Kidney epithelial cell (primary cell): ENCODE data around the gene KIF5C. TPM values are rescaled to one million over a fixed set of nuclear protein-coding genes. Genes with fewer than 3 reads are reported as not detected.
"Not testable (repeated sequence)": the region's sequence is repeated elsewhere in the genome, so short reads cannot be mapped to it uniquely, and the experiment has no call there.

Experiments
- DNase-seq: peaks from one replicate; pipeline ENCODE4 v3.0.0-alpha.2; 2010; ENCODE audit warnings: low read depth
- H3K27me3 ChIP-seq: 2 replicates; pipeline ENCODE4 v1.6.0; 2011; ENCODE audit warnings: low read length; ENCODE audit not compliant: control insufficient read depth, insufficient read depth
- H3K36me3 ChIP-seq: 2 replicates; pipeline ENCODE4 v1.5.1; 2011; ENCODE audit warnings: low read length; ENCODE audit not compliant: control insufficient read depth, insufficient read depth
- H3K4me3 ChIP-seq: 2 replicates; pipeline ENCODE4 v1.5.1; 2011; ENCODE audit warnings: low read depth, mild to moderate bottlenecking, control low read depth, low read length
- total RNA-seq: library from RNA; depleted of rRNA; stranded (reverse); fragments of >200 nt; gene quantifications from 2 replicates; pipeline ENCODE4 v1.2.3, GENCODE V29; 2015
- TF ChIP-seq, protein P1 (sequence below): IDR thresholded peaks from 2 replicates; pipeline ENCODE4 v1.5.1; 2011; ENCODE audit warnings: mild to moderate bottlenecking, moderate library complexity, low read length, control low read depth, inconsistent platforms; ENCODE audit not compliant: insufficient read depth, poor library complexity, severe bottlenecking

The KIF5C gene
- total RNA-seq, 1 donor from 2014 or later: 8.7 TPM

DNA sequence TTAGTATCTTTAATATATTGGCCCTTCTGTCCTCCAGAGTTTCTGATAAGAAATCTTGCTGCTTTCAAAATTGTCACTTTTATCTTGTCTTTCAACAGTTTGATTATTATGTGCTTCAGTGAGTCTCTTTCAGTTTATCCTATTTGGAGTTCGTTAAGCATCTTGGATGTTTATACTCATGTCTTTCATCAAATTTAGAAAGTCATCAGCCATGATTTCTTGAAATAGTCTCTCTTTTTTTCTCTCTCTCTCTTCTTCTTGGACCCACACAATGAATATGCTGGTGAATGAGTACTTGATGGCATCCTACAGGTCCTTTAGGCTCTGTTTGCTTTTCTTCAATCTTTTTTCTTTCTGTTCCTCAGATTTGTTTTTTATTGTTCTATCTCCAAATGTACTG is 26.9 kb upstream of the KIF5C start:
- DNase-seq: no peak
- no peak overlapping the region for H3K4me3 ChIP-seq
- H3K36me3 ChIP-seq: no peaks in the 10 kb centered on the region
- peaks cover 2% of the 10 kb centered on the region for H3K27me3 ChIP-seq
- TF ChIP-seq, protein P1, sequence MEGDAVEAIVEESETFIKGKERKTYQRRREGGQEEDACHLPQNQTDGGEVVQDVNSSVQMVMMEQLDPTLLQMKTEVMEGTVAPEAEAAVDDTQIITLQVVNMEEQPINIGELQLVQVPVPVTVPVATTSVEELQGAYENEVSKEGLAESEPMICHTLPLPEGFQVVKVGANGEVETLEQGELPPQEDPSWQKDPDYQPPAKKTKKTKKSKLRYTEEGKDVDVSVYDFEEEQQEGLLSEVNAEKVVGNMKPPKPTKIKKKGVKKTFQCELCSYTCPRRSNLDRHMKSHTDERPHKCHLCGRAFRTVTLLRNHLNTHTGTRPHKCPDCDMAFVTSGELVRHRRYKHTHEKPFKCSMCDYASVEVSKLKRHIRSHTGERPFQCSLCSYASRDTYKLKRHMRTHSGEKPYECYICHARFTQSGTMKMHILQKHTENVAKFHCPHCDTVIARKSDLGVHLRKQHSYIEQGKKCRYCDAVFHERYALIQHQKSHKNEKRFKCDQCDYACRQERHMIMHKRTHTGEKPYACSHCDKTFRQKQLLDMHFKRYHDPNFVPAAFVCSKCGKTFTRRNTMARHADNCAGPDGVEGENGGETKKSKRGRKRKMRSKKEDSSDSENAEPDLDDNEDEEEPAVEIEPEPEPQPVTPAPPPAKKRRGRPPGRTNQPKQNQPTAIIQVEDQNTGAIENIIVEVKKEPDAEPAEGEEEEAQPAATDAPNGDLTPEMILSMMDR: no peak

DNA sequence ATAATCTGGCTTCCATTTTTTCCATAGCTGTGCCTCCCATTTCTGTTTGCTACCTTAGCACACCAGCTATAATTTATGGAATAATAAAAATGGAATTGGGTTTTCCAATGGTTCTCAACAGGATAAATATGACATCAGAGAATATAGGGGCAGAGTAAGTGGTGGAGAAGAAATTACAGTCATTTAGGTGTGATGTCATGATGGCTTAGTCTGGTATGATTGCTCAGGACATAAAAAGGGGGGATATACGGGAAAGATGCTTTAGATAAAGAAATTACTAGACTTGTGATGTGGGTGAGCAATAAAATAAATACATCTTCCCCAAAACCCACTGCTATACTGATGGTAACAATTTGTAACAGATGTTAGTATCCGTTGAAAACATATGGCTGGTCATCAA is 21.6 kb upstream of the KIF5C start:
- Histone ChIP-seq H3K27me3 (peaks cover 7% of the 10 kb centered on the region), H3K36me3 (no peaks in the 10 kb centered on the region), H3K4me3 (no peak overlapping the region)
- no peak for DNase-seq
- TF ChIP-seq, protein P1: no peak

DNA sequence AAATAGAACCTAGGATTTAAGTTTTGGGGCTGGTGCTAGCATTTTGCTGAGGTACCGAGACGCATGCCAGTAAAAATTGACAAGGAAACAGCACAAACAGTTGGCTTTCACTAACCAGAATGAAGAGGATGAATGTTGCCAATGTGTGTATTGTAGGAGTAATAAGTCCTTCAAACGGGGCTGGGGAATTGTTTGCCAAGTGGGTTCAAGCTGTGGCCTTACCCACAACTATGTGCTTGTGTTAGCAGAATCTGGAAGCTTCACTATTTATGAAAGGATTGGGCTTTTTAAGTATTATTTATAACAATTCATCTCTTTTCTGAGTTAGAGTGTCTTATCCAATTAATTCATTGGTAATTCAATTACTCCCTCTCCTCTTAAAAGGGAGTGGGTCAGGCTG is 15.0 kb upstream of the KIF5C start:
- DNase-seq: no peak
- Histone ChIP-seq H3K4me3 (no peak overlapping the region), H3K27me3 (peaks cover 7% of the 10 kb centered on the region), H3K36me3 (no peaks in the 10 kb centered on the region)
- TF ChIP-seq, protein P1: no peak

DNA sequence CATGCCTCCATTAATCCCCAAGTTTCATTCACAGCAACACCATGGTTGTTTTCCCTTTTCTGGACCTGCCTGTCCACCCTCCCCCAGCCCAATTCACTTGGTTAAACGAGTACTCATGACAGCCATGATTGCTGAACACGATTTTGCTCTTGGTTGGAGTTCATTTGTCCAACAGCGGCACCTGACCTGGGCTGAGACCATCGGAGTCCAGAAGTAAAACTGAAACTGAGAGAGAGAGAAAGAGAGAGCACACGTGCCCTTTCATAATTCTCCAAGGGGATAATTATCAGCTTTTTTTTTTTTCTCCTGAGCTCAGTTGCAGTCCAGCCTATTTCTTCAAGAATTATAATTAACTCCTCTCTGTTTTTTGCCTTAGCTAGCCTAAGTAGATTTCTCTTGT is 13.7 kb upstream of the KIF5C start:
- no peak overlapping the region for H3K4me3 ChIP-seq
- TF ChIP-seq, protein P1: no peak
- H3K36me3 ChIP-seq: no peaks in the 10 kb centered on the region
- peaks cover 4% of the 10 kb centered on the region for H3K27me3 ChIP-seq
- no peak for DNase-seq

DNA sequence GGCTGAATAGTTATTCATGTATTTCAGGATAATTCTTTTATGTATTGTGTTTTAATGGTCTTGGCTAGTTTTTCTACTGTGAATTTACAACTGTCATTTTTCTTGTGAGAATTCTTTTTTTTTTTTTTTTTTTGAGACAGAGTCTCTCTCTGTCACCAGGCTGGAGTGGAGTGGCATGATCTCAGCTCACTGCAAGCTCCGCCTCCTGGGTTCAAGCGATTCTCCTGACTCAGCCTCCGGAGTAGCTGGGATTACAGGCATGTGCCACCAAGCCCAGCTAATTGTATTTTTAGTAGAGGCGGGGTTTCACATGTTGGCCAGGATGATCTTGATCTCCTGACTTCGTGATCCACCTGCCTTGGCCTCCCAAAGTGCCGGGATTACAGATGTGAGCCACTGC is 12.5 kb upstream of the KIF5C start:
- not testable (repeated sequence) for H3K36me3 ChIP-seq, H3K4me3 ChIP-seq, H3K27me3 ChIP-seq, DNase-seq

DNA sequence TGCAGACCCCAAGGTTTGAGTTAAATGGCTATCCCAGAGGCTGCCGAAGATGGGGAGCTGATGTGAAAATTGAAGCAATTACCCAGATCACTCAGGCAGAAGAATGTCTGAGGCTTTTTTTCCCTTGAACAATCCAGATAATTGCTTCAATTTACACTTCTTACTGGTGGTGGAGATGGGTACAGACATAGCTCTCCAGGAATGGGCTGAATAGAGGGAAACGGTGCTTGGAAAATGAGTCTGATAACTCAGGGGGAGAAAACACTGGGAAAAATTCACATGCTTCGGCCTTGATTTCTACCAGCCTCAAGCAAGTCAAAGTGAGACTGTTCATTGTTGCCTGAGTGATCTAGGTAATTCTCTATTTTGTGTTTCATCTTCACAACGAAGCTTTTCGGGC is 9.5 kb upstream of the KIF5C start:
- Histone ChIP-seq H3K4me3 (no peak overlapping the region), H3K27me3 (peaks cover 6% of the 10 kb centered on the region), H3K36me3 (no peaks in the 10 kb centered on the region)
- TF ChIP-seq, protein P1: no peak
- no peak for DNase-seq
